Right atrium auricular region (tissue), 2 donors: Measurements from ENCODE around the gene CEACAM21. TPM values are rescaled to one million over a fixed set of nuclear protein-coding genes. Genes with fewer than 3 reads are reported as not detected.

Experiments
- DNase-seq: peaks from one replicate; pipeline ENCODE4 v3.0.0-alpha.2; 2019; ENCODE audit warnings: low spot score
- H3K27ac ChIP-seq, 2 donors: fragments of 200-600 bp; sonication (generic); 1 replicate in 1 of 2; 2 replicates in 1 of 2; pipeline ENCODE4 v1.5.1; 2016 to 2019
- H3K27me3 ChIP-seq, 2 donors: fragments of 200-600 bp; sonication (generic); one replicate each; pipeline versions ENCODE4 v1.5.1 to v1.6.0; 2017 to 2019
- H3K36me3 ChIP-seq: fragments of 200-600 bp; sonication (generic); one replicate; pipeline ENCODE4 v1.5.1; 2016
- H3K4me1 ChIP-seq, 2 donors: fragments of 200-600 bp; sonication (generic); one replicate each; pipeline versions ENCODE4 v1.5.1 to v1.6.0; 2017 to 2019
- H3K4me3 ChIP-seq, 2 donors: fragments of 200-600 bp; sonication (generic); 1 replicate in 1 of 2; 2 replicates in 1 of 2; pipeline ENCODE4 v1.5.1; 2017 to 2019; ENCODE audit warnings: mild to moderate bottlenecking in 1 of 2, moderate library complexity in 1 of 2
- H3K9me3 ChIP-seq, 2 donors: fragments of 200-600 bp; sonication (generic); one replicate each; pipeline ENCODE4 v1.5.1; 2019
- CTCF ChIP-seq, 2 donors: fragments of 200-600 bp; sonication (generic); IDR thresholded peaks; one replicate each; pipeline ENCODE4 v1.5.1; 2019; ENCODE audit warnings: antibody characterized with exemption in 2 of 2
- total RNA-seq, 2 donors: library from RNA; depleted of rRNA; stranded (reverse); fragments of >200 nt; gene quantifications; one replicate each; pipeline ENCODE4 v1.1.0, GENCODE V29; 2016

Gene CEACAM21
- total RNA-seq, 2 donors from 2014 or later = 1.3 TPM; not detected in 1

- H3K27ac ChIP-seq = peak overlapping the region in 1 of 2 donors; percentile 21
- H3K27me3 ChIP-seq = no peaks in the 10 kb centered on the region
These were observed 30.4 kb upstream of the CEACAM21 start for GRCh38 chr19:41545547-41545946.

GRCh38 chr19:41546386-41546789, 29.6 kb upstream of the CEACAM21 start:
- no peaks in the 10 kb centered on the region for H3K9me3 ChIP-seq
- TF ChIP-seq CTCF (IDR thresholded peaks at IDR 0.05) = no peak
- no peak for DNase-seq
- peak overlapping the region in 1 of 2 donors; percentile 21 for H3K27ac ChIP-seq
- H3K4me1 ChIP-seq = peaks cover 0 to 12% of the 10 kb centered on the region in 2 donors
- no peaks in the 10 kb centered on the region for H3K27me3 ChIP-seq
- no peaks in the 10 kb centered on the region for H3K36me3 ChIP-seq
- H3K4me3 ChIP-seq = no peak overlapping the region

More at GRCh38 chr19:41545547-41545946, 30.4 kb upstream of the CEACAM21 start:
- Histone ChIP-seq H3K36me3 (no peaks in the 10 kb centered on the region), H3K4me1 (peaks cover 0 to 12% of the 10 kb centered on the region in 2 donors), H3K9me3 (no peaks in the 10 kb centered on the region), H3K4me3 (no peak overlapping the region)
- DNase-seq = no peak
- TF ChIP-seq CTCF (IDR thresholded peaks at IDR 0.05) = no peak

- Histone ChIP-seq H3K4me1 (peaks cover 0 to 12% of the 10 kb centered on the region in 2 donors), H3K27me3 (no peaks in the 10 kb centered on the region), H3K4me3 (no peak overlapping the region), H3K9me3 (no peaks in the 10 kb centered on the region), H3K36me3 (no peaks in the 10 kb centered on the region), H3K27ac (no peak overlapping the region)
- no peak for DNase-seq
- TF ChIP-seq CTCF (IDR thresholded peaks at IDR 0.05) = no peak
These were observed 29.0 kb upstream of the CEACAM21 start for GRCh38 chr19:41546961-41547360.

GRCh38 chr19:41547569-41547968, 28.4 kb upstream of the CEACAM21 start:
- H3K27ac ChIP-seq = no peak overlapping the region
- H3K4me1 ChIP-seq = peaks cover 0 to 12% of the 10 kb centered on the region in 2 donors
- H3K27me3 ChIP-seq = no peaks in the 10 kb centered on the region
- H3K36me3 ChIP-seq = no peaks in the 10 kb centered on the region
- H3K9me3 ChIP-seq = no peaks in the 10 kb centered on the region
- TF ChIP-seq CTCF (IDR thresholded peaks at IDR 0.05) = no peak
- no peak overlapping the region for H3K4me3 ChIP-seq
- no peak for DNase-seq

- Histone ChIP-seq H3K9me3 (no peaks in the 10 kb centered on the region), H3K27ac (no peak overlapping the region), H3K4me3 (no peak overlapping the region), H3K4me1 (peaks cover 0 to 12% of the 10 kb centered on the region in 2 donors), H3K27me3 (no peaks in the 10 kb centered on the region), H3K36me3 (no peaks in the 10 kb centered on the region)
- no peak for TF ChIP-seq CTCF (IDR thresholded peaks at IDR 0.05)
- no peak for DNase-seq
These were observed 27.9 kb upstream of the CEACAM21 start for GRCh38 chr19:41548047-41548446.
